Fibroblast of lung (primary cell): ENCODE measurements around the gene PFN3. TPM values are rescaled to one million over a fixed set of nuclear protein-coding genes. Genes with fewer than 3 reads are reported as not detected.

Source experiments
- DNase-seq, 2 donors: peaks; one replicate each; pipeline versions ENCODE4 v3.0.0 to v3.0.0-alpha.2; 2010; ENCODE audit warnings: low read depth in 2 of 2
- H2AFZ ChIP-seq: 2 replicates; pipeline ENCODE4 v1.5.1; 2012; ENCODE audit warnings: low read length, control low read depth, inconsistent platforms
- H3K27ac ChIP-seq: 2 replicates; pipeline ENCODE4 v1.5.1; 2011; ENCODE audit warnings: low read length, control low read depth; ENCODE audit not compliant: insufficient read depth
- H3K27me3 ChIP-seq: 2 replicates; pipeline ENCODE4 v1.5.1; 2011; ENCODE audit warnings: mild to moderate bottlenecking, low read length; ENCODE audit not compliant: control insufficient read depth, insufficient read depth
- H3K36me3 ChIP-seq: 2 replicates; pipeline ENCODE4 v1.5.1; 2011; ENCODE audit warnings: low read length; ENCODE audit not compliant: control insufficient read depth, insufficient read depth
- H3K4me1 ChIP-seq: 2 replicates; pipeline ENCODE4 v1.5.1; 2011; ENCODE audit warnings: low read length; ENCODE audit not compliant: control insufficient read depth, insufficient read depth; ENCODE audit errors: extremely low read depth
- H3K4me2 ChIP-seq: 2 replicates; pipeline ENCODE4 v1.5.1; 2011; ENCODE audit warnings: low read length, control low read depth; ENCODE audit not compliant: insufficient read depth; ENCODE audit errors: extremely low read depth
- H3K4me3 ChIP-seq, 4 experiments: fragments of 200-600 bp in 1 of 4; sonication (generic) in 1 of 4; replicated peaks in 1 of 4; 2 replicates each; pipeline ENCODE4 v1.5.1; 2011 to 2016; ENCODE audit warnings: low read length in 4 of 4, low read depth in 3 of 4, mild to moderate bottlenecking in 3 of 4, control low read depth in 2 of 4, inconsistent platforms in 1 of 4, mixed read lengths in 1 of 4; ENCODE audit not compliant: insufficient read depth in 1 of 4; ENCODE audit errors: control extremely low read depth in 1 of 4
- H3K79me2 ChIP-seq: 2 replicates; pipeline ENCODE4 v1.5.1; 2012; ENCODE audit warnings: mild to moderate bottlenecking, low read length, inconsistent platforms; ENCODE audit not compliant: control insufficient read depth, insufficient read depth
- H3K9ac ChIP-seq: 2 replicates; pipeline ENCODE4 v1.5.1; 2011; ENCODE audit warnings: mild to moderate bottlenecking, low read length, control low read depth; ENCODE audit not compliant: insufficient read depth
- H3K9me3 ChIP-seq: 2 replicates; pipeline ENCODE4 v1.5.1; 2012; ENCODE audit warnings: low read depth, low read length; ENCODE audit not compliant: control insufficient read depth, insufficient read depth
- H4K20me1 ChIP-seq: 2 replicates; pipeline ENCODE4 v1.5.1; 2011; ENCODE audit warnings: low read length; ENCODE audit not compliant: control insufficient read depth, insufficient read depth; ENCODE audit errors: extremely low read depth
- EZH2 ChIP-seq: IDR thresholded peaks from 2 replicates; pipeline ENCODE4 v1.5.1; 2012; ENCODE audit warnings: low read length, control low read depth, mild to moderate bottlenecking; ENCODE audit errors: missing control alignments
- polyA plus RNA-seq, 2 donors: library from polyadenylated mRNA; depleted of rRNA in 1 of 2; stranded (reverse) in 1 of 2; unstranded in 1 of 2; fragments of >200 nt; gene quantifications; 2 replicates each; pipeline ENCODE4 v1.2.1, GENCODE V29; 2011 to 2012; ENCODE audit warnings: missing spikeins in 1 of 2
- total RNA-seq: library from RNA; depleted of rRNA; stranded (reverse); fragments of >200 nt; gene quantifications from 2 replicates; pipeline ENCODE4 v1.2.1, GENCODE V29; 2014
- TF ChIP-seq, protein P1 (sequence below), 2 donors: IDR thresholded peaks in 1 of 2; conservative IDR thresholded peaks in 1 of 2; 1 replicate in 1 of 2; 2 replicates in 1 of 2; pipeline ENCODE4 v1.5.1; 2011 to 2012; ENCODE audit warnings: low read length in 2 of 2, control low read depth in 1 of 2, inconsistent platforms in 1 of 2, low read depth in 1 of 2, mild to moderate bottlenecking in 1 of 2

Gene PFN3
- total and polyA plus RNA-seq, 2 donors (not counting 1 experiment from before 2014, with no cell fraction given), result not detected

DNA sequence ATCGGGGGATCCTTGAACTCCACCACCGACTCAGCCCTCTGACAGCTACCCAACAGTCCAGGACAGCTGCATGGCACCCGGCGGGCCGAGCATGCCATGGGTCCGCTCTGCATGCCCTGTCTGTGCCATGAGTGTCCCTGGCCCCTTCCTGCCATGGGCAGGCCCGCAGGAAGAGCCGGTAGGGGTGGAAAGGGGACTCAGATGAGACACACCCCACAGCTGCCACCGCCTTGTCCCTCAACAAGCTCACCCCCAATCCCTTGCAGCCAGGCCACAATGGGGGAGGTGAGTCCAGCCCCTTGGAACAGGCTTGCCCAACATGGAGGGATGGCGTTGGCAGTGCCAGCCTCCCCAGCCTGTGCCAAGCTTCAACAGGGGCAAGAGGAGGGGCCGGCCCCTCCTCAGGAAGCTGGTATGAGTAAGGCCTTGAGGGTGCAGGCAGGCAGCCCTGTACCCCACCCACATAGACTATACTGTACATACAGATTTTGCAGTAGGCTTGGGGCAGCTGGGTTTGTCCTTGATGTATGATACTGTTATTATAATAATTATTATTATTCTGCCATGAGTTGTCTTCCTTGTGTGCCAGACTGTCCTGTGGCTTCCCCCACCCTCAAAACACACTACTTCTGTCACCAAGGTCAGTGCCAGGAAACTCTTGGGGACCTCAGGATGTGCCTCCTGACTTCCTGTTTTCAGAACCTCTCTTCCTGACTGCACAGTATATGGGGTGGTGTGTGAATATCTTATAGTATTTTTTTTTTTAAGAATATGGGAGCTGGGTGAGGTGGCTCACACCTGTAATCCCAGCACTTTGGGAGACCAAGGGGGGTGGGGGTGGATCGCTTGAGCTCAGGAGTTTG, 28.2 kb downstream of the PFN3 start:
- no peak overlapping the region for H3K27ac ChIP-seq
- no peaks in the 10 kb centered on the region for H4K20me1 ChIP-seq
- H3K79me2 ChIP-seq, result no peaks in the 10 kb centered on the region
- H3K4me2 ChIP-seq, result no peak overlapping the region
- H3K4me3 ChIP-seq, result no peak overlapping the region
- H3K9ac ChIP-seq, result no peak overlapping the region
- no peaks in the 10 kb centered on the region for H3K27me3 ChIP-seq
- no peak for TF ChIP-seq EZH2
- TF ChIP-seq, protein P1, sequence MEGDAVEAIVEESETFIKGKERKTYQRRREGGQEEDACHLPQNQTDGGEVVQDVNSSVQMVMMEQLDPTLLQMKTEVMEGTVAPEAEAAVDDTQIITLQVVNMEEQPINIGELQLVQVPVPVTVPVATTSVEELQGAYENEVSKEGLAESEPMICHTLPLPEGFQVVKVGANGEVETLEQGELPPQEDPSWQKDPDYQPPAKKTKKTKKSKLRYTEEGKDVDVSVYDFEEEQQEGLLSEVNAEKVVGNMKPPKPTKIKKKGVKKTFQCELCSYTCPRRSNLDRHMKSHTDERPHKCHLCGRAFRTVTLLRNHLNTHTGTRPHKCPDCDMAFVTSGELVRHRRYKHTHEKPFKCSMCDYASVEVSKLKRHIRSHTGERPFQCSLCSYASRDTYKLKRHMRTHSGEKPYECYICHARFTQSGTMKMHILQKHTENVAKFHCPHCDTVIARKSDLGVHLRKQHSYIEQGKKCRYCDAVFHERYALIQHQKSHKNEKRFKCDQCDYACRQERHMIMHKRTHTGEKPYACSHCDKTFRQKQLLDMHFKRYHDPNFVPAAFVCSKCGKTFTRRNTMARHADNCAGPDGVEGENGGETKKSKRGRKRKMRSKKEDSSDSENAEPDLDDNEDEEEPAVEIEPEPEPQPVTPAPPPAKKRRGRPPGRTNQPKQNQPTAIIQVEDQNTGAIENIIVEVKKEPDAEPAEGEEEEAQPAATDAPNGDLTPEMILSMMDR (conservative IDR thresholded peaks at IDR 0.05 in 1 of 2, IDR thresholded peaks at IDR 0.05 in 1 of 2; ENCODE audit: low read depth in 1 of 2, low read length in 2 of 2), result no peak
- no peaks in the 10 kb centered on the region for H3K9me3 ChIP-seq
- no peaks in the 10 kb centered on the region for H3K36me3 ChIP-seq
- no peak for DNase-seq
- H3K4me1 ChIP-seq, result no peaks in the 10 kb centered on the region
- no peak overlapping the region for H2AFZ ChIP-seq

DNA sequence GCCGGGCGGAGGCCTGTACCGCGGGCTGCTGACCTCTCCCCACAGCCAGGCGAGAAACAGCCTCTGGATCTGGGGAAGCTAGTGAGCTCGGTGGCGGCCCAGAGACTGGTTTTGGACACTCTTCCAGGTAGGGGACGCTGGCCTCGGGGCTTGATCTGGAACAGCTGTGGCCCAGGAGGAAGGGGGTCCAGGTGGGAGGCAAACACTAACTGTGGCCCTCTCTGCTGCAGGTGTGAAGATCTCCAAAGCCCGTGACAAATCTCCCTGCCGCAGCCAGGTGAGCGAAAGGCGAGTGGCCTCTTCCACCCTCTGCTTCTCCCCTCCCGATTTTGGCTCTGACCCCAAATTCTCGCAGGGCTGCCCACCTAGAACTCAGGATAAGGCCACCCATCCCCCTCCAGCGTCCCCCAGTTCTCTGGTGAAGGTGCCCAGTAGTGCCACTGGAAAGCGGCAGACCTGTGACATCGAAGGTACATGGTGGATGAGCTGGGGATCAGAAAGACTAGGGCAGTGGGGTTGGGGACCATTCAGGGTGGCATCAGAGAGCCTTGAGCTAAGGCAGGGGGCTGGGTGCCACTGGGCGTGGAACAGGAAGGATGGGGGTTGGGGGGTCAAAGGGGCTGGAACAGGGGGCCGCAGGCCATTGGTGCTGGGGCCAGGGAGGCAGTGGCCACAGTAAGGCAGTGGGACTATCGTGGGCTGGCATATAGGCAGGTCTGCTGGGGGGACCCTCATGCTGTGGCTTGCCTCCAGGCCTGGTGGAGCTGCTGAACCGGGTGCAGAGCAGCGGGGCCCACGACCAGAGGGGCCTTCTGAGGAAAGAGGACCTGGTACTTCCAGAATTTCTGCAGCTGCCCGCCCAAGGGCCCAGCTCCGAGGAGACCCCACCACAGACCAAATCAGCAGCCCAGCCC, 29.1 kb downstream of the PFN3 start:
- TF ChIP-seq EZH2, result no peak
- TF ChIP-seq, protein P1 (conservative IDR thresholded peaks at IDR 0.05 in 1 of 2, IDR thresholded peaks at IDR 0.05 in 1 of 2; ENCODE audit: low read depth in 1 of 2, low read length in 2 of 2), result peak in 1 of 2 donors; percentile 4
- H4K20me1 ChIP-seq, result no peaks in the 10 kb centered on the region
- H3K27me3 ChIP-seq, result no peaks in the 10 kb centered on the region
- H3K27ac ChIP-seq, result no peak overlapping the region
- peak overlapping the region; percentile 69 for H3K4me2 ChIP-seq
- peak overlapping the region; percentile 51 for H3K9ac ChIP-seq
- H3K4me3 ChIP-seq, result peak overlapping the region; percentile 17 to 63 (median 52)
- no peaks in the 10 kb centered on the region for H3K9me3 ChIP-seq
- H3K4me1 ChIP-seq, result peaks cover 2% of the 10 kb centered on the region
- H2AFZ ChIP-seq, result peak overlapping the region; percentile 67
- no peak for DNase-seq
- no peaks in the 10 kb centered on the region for H3K36me3 ChIP-seq
- H3K79me2 ChIP-seq, result no peaks in the 10 kb centered on the region

DNA sequence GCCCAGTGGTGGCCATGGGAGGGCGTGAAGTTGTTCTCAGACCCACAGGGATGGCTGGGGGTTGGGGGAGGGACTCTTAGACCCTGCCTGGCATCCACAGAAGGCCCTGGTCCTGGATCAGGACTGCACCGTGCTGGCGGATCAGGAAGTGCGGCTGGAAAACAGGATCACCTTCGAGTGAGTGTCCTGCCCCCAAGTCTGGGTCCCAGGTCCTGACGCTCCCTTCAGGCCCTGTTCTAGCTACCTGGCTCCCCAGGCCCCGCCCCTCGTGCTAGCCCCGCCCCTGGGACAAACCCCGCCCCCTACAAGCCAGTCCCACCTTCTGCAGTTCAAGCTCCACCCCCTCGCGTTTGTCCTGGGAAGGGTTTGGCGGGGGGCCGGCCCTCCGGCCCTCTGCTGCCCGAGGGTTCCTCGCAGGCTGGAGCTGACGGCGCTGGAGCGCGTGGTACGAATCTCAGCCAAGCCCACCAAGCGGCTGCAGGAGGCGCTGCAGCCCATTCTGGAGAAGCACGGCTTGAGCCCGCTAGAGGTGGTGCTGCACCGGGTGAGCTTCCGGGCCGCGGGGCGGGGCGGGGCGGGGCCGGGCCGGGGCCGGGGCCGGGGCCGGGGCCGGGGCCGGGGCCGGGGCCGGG, 29.9 kb downstream of the PFN3 start:
- no peaks in the 10 kb centered on the region for H3K27me3 ChIP-seq
- no peak overlapping the region for H3K27ac ChIP-seq
- TF ChIP-seq, protein P1 (conservative IDR thresholded peaks at IDR 0.05 in 1 of 2, IDR thresholded peaks at IDR 0.05 in 1 of 2; ENCODE audit: low read depth in 1 of 2, low read length in 2 of 2), result peak; percentile 37 to 53
- TF ChIP-seq EZH2, result no peak
- peaks cover 5% of the 10 kb centered on the region for H3K4me1 ChIP-seq
- no peaks in the 10 kb centered on the region for H4K20me1 ChIP-seq
- no peak overlapping the region for H3K9ac ChIP-seq
- peak; percentile 85 to 86 for DNase-seq
- no peaks in the 10 kb centered on the region for H3K36me3 ChIP-seq
- peak overlapping the region in 2 of 4 experiments; percentile 54 to 63 for H3K4me3 ChIP-seq
- H3K79me2 ChIP-seq, result no peaks in the 10 kb centered on the region
- no peaks in the 10 kb centered on the region for H3K9me3 ChIP-seq
- no peak overlapping the region for H2AFZ ChIP-seq
- peak overlapping the region; percentile 32 for H3K4me2 ChIP-seq
